Posterior vena cava (tissue), 2 donors: ENCODE results near the gene CCNJL. TPM values are rescaled to one million over a fixed set of nuclear protein-coding genes. Genes with fewer than 3 reads are reported as not detected.

Source experiments
- DNase-seq: peaks from one replicate; pipeline ENCODE4 v3.0.0-alpha.2; 2020; ENCODE audit warnings: low spot score
- intact Hi-C, 2 donors: fragments of 100-400 bp; cut with DNase I; formaldehyde crosslinking; loops; one replicate each; pipeline versions ENCODE4 v1.14.1 to v1.14.2; 2022 to 2023
- total RNA-seq, 2 donors: library from RNA; stranded (reverse); fragmentation: NEBNext Ultra II Directional; extraction: Animal tissue kit (Norgen Biotek cat#: 25700); gene quantifications; one replicate each; pipeline ENCODE4 v1.2.1, GENCODE V29; 2021
- donor health status: DM: yes; HTN: yes; CAD: no.
- donor health status: DM: yes; HTN: yes; CAD: no.

The CCNJL gene
- total RNA-seq, 2 donors from 2014 or later = 1.0 to 1.2 TPM

- DNase-seq = no peak
- intact Hi-C loops = no loop called here
Measured at GRCh38 chr5:160245506-160246086, 66.8 kb downstream of the CCNJL start.

- no peak for DNase-seq
- intact Hi-C loops = no loop called here
Measured at GRCh38 chr5:160242145-160242544, 70.2 kb downstream of the CCNJL start.

- intact Hi-C loops = no loop called here
- DNase-seq = no peak
Measured at GRCh38 chr5:160240350-160240749, 72.0 kb downstream of the CCNJL start.

- DNase-seq = no peak
- intact Hi-C loops = no loop called here
Measured at GRCh38 chr5:160237571-160238093, 74.7 kb downstream of the CCNJL start.

- DNase-seq = no peak
- intact Hi-C loops = no loop called here
Measured at GRCh38 chr5:160235731-160236130, 76.6 kb downstream of the CCNJL start.

- intact Hi-C loops = no loop called here
Measured at GRCh38 chr5:160233215-160233614, 79.1 kb downstream of the CCNJL start.

GRCh38 chr5:160231783-160232342 is 80.5 kb downstream of the CCNJL start:
- intact Hi-C loops = no loop called here
- DNase-seq = no peak

More at GRCh38 chr5:160233215-160233614, 79.1 kb downstream of the CCNJL start:
- no peak for DNase-seq

- intact Hi-C loops = no loop called here
- no peak for DNase-seq
Measured at GRCh38 chr5:160230686-160231527, 81.5 kb downstream of the CCNJL start.

- intact Hi-C loops = no loop called here
- no peak for DNase-seq
Measured at GRCh38 chr5:160229190-160229742, 83.1 kb downstream of the CCNJL start, which contains the start of gene FABP6. FABP6 (plus strand) TSS chr5:160229506; CDS start chr5:160229558, 52 bp downstream.

GRCh38 chr5:160227012-160227411 is 85.4 kb downstream of the CCNJL start:
- intact Hi-C loops = no loop called here

GRCh38 chr5:160221082-160221481 is 91.3 kb downstream of the CCNJL start:
- DNase-seq = no peak
- intact Hi-C loops = no loop called here

More at GRCh38 chr5:160227012-160227411, 85.4 kb downstream of the CCNJL start:
- no peak for DNase-seq

- intact Hi-C loops = loop anchor here in 1 of 2 donors (10.0 kb wide), 1 partner anchor 65 kb away; no protein-coding TSS in a partner anchor
- DNase-seq = no peak
Measured at GRCh38 chr5:160219356-160219755, 93.0 kb downstream of the CCNJL start.

- DNase-seq = no peak
Measured at GRCh38 chr5:160213537-160213936, 98.8 kb downstream of the CCNJL start.

GRCh38 chr5:160211352-160211751 is 101.0 kb downstream of the CCNJL start:
- intact Hi-C loops = loop anchor here in 1 of 2 donors (10.0 kb wide), 1 partner anchor 73 kb away; no protein-coding TSS in a partner anchor
- no peak for DNase-seq

More at GRCh38 chr5:160213537-160213936, 98.8 kb downstream of the CCNJL start:
- intact Hi-C loops = loop anchor here in 1 of 2 donors (10.0 kb wide), 1 partner anchor 71 kb away; no protein-coding TSS in a partner anchor

GRCh38 chr5:160210606-160211005 is 101.8 kb downstream of the CCNJL start:
- no peak for DNase-seq
- intact Hi-C loops = loop anchor here in 1 of 2 donors (10.0 kb wide), 1 partner anchor 74 kb away; no protein-coding TSS in a partner anchor

- intact Hi-C loops = loop anchor here in 1 of 2 donors (10.0 kb wide), 1 partner anchor 75 kb away; no protein-coding TSS in a partner anchor
- no peak for DNase-seq
Measured at GRCh38 chr5:160209917-160210316, 102.4 kb downstream of the CCNJL start.

- no peak for DNase-seq
- intact Hi-C loops = no loop called here
Measured at GRCh38 chr5:160207061-160207460, 105.3 kb downstream of the CCNJL start.
